K562 (cell line): ENCODE data around the gene ADD1. TPM values are rescaled to one million over a fixed set of nuclear protein-coding genes. Genes with fewer than 3 reads are reported as not detected.

ENCODE experiments used
- CREBBP ChIP-seq: IDR thresholded peaks from one replicate; pipeline ENCODE4 v1.6.1; 2012; ENCODE audit warnings: low read depth, mild to moderate bottlenecking, control low read depth, inconsistent platforms, low read length
- FOXA3 ChIP-seq, 2 experiments: fragments of 450-650 bp in 1 of 2; sonication (generic) in 1 of 2; formaldehyde crosslinking; IDR thresholded peaks in 1 of 2; conservative IDR thresholded peaks in 1 of 2; 2 replicates each; pipeline versions ENCODE4 v1.4.0 to v1.8.0; 2020 to 2022; ENCODE audit warnings: mild to moderate bottlenecking in 2 of 2, missing genetic modification reagents in 1 of 2
- GTF2E2 ChIP-seq: fragments of 200-800 bp; sonication (Bioruptor generic); IDR thresholded peaks from 2 replicates; pipeline ENCODE4 v1.6.1; 2016; ENCODE audit warnings: missing genetic modification characterization, missing compliant biosample characterization
- KLF6 ChIP-seq: fragments of 250-450 bp; sonication (Bioruptor Pico); IDR thresholded peaks from 2 replicates; pipeline ENCODE4 v1.4.0; 2020; ENCODE audit warnings: mild to moderate bottlenecking, moderate library complexity, borderline replicate concordance
- LARP7 ChIP-seq: fragments of 450-650 bp; IDR thresholded peaks from 2 replicates; pipeline ENCODE4 v1.6.1; 2016
- MYC ChIP-seq, 2 experiments: fragments of 250-450 bp in 1 of 2; sonication (Bioruptor Pico) in 1 of 2; IDR thresholded peaks; 2 replicates each; pipeline versions ENCODE4 v1.5.1 to v1.6.1; 2012 to 2021; ENCODE audit warnings: low read depth in 2 of 2, borderline replicate concordance in 1 of 2, improper control_type of control experiment in 1 of 2, low read length in 1 of 2, mild to moderate bottlenecking in 1 of 2, moderate library complexity in 1 of 2
- NFATC3 ChIP-seq: fragments of 450-650 bp; IDR thresholded peaks from 2 replicates; pipeline ENCODE4 v1.6.1; 2017; ENCODE audit warnings: mild to moderate bottlenecking
- NFRKB ChIP-seq: fragments of 450-650 bp; IDR thresholded peaks from 2 replicates; pipeline ENCODE4 v1.6.1; 2016; ENCODE audit warnings: low read depth
- NR2C1 ChIP-seq, 2 experiments: fragments of 450-650 bp; IDR thresholded peaks; 2 replicates each; pipeline ENCODE4 v1.6.1; 2017; ENCODE audit warnings: mild to moderate bottlenecking in 2 of 2, antibody characterized with exemption in 1 of 2, inconsistent platforms in 1 of 2, missing compliant biosample characterization in 1 of 2, missing genetic modification characterization in 1 of 2
- POLR3A ChIP-seq: IDR thresholded peaks from 2 replicates; pipeline ENCODE4 v1.6.1; 2011; ENCODE audit warnings: borderline replicate concordance, mild to moderate bottlenecking, moderate library complexity; ENCODE audit not compliant: insufficient read length, insufficient read depth; ENCODE audit errors: extremely low read depth
- TAF9B ChIP-seq: fragments of 450-650 bp; IDR thresholded peaks from 2 replicates; pipeline ENCODE4 v1.6.1; 2018; ENCODE audit warnings: mild to moderate bottlenecking; ENCODE audit not compliant: partially characterized antibody
- TBP ChIP-seq: optimal IDR thresholded peaks from 2 replicates; pipeline ENCODE3; 2011; ENCODE audit warnings: low read depth, low read length, improper control_type of control experiment
- ZFP36 ChIP-seq: fragments of 150-350 bp; IDR thresholded peaks from 2 replicates; pipeline ENCODE4 v1.6.1; 2018; ENCODE audit warnings: low read length, low read depth; ENCODE audit not compliant: partially characterized antibody
- ZNF184 ChIP-seq: sonication (generic); formaldehyde crosslinking; IDR thresholded peaks from 2 replicates; pipeline ENCODE4 v1.5.0; 2020; ENCODE audit warnings: missing genetic modification reagents
- ZNF263 ChIP-seq: sonication (generic); formaldehyde crosslinking; IDR thresholded peaks from 2 replicates; pipeline ENCODE4 v1.8.0; 2022; ENCODE audit warnings: mild to moderate bottlenecking, missing genetic modification reagents, borderline replicate concordance
- polyA plus RNA-seq, 8 experiments: library from polyadenylated mRNA; depleted of rRNA in 4 of 8; stranded (reverse) in 5 of 8; unstranded in 3 of 8; fragments of >200 nt; fragmentation: Nextera tagmentation in 2 of 8; fragmentation: Illumina TruSeq in 1 of 8; extraction: Ambion mirVana in 2 of 8; extraction: Trizol in 1 of 8; gene quantifications; 2 replicates each; pipeline versions ENCODE4 v1.2.1 to v1.2.3, GENCODE V29; 2011 to 2014; ENCODE audit warnings: inconsistent platforms in 1 of 8, missing spikeins in 1 of 8
- total RNA-seq, 7 experiments: library from RNA; depleted of rRNA in 6 of 7; stranded (reverse); fragments of >200 nt in 6 of 7; fragmentation: Illumina TruSeq in 2 of 7; extraction: Trizol in 2 of 7; gene quantifications; 2 replicates each; pipeline versions ENCODE4 v1.2.1 to v1.2.3, GENCODE V29; 2011 to 2021; ENCODE audit warnings: low replicate concordance in 1 of 7
- TF ChIP-seq, protein P1 (sequence below): sonication (generic); formaldehyde crosslinking; IDR thresholded peaks from 2 replicates; pipeline ENCODE4 v1.8.0; 2023; ENCODE audit warnings: missing genetic modification reagents, mild to moderate bottlenecking, borderline replicate concordance
- TF ChIP-seq, protein P2 (sequence below): sonication (generic); formaldehyde crosslinking; IDR thresholded peaks from 2 replicates; pipeline ENCODE4 v1.8.0; 2022; ENCODE audit warnings: mild to moderate bottlenecking, missing genetic modification reagents, borderline replicate concordance
- TF ChIP-seq, protein P3 (sequence below): sonication (generic); formaldehyde crosslinking; IDR thresholded peaks from 2 replicates; pipeline ENCODE4 v1.8.0; 2022; ENCODE audit warnings: missing genetic modification reagents, mild to moderate bottlenecking, borderline replicate concordance

Gene ADD1
- total and polyA plus RNA-seq, 9 of the 15 experiments (the other 6 are each of a cell fraction or from before 2014, with no cell fraction given): 17.5 to 153 (median 74.0) TPM

DNA sequence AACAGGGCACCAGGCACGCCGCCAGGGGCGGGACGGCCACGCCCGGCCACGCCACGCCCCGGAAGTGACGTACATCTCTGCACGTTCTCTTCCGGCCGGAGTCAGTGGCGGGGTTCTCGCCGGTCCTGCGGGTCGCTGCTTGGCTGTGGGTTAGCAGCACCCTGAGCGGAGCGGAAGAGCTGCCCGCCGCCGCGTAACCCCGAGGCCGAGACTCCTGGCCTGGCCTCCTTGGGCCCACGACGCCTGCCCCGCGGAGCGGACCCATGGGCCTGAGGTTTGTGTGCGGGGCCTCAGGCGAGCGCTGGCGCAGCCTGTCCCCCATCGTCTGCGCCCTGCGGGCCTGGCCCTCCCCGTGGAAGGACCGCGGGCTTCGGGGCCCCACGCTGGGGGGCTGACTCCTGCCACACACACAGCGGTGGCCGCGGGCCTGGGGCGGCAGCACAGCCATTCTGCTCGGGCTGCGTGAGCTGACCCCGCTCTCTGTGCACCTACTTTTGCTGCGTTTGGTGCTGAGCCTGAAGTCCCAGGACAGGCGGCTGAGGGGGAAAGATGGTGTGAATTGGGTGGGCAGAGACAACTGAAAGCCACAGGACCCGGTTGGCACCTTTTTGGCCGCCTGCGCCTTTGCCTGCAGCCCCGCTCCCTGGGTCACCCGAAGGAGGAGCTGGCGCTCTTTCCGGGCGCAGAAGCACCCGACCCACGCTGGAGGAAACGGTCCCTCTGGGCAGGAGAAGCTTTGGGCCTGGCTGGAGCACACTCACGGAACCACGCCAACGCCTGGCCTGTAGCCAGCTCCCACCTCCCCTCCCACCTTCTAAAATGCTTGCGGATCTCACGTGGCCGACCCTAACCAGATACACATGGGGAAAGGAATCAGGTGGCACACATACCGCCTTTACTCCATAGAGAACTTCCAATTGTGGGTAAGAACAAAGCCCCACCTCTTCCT, 91.4 kb downstream of the ADD1 start (continued):
- TF ChIP-seq, protein P1, sequence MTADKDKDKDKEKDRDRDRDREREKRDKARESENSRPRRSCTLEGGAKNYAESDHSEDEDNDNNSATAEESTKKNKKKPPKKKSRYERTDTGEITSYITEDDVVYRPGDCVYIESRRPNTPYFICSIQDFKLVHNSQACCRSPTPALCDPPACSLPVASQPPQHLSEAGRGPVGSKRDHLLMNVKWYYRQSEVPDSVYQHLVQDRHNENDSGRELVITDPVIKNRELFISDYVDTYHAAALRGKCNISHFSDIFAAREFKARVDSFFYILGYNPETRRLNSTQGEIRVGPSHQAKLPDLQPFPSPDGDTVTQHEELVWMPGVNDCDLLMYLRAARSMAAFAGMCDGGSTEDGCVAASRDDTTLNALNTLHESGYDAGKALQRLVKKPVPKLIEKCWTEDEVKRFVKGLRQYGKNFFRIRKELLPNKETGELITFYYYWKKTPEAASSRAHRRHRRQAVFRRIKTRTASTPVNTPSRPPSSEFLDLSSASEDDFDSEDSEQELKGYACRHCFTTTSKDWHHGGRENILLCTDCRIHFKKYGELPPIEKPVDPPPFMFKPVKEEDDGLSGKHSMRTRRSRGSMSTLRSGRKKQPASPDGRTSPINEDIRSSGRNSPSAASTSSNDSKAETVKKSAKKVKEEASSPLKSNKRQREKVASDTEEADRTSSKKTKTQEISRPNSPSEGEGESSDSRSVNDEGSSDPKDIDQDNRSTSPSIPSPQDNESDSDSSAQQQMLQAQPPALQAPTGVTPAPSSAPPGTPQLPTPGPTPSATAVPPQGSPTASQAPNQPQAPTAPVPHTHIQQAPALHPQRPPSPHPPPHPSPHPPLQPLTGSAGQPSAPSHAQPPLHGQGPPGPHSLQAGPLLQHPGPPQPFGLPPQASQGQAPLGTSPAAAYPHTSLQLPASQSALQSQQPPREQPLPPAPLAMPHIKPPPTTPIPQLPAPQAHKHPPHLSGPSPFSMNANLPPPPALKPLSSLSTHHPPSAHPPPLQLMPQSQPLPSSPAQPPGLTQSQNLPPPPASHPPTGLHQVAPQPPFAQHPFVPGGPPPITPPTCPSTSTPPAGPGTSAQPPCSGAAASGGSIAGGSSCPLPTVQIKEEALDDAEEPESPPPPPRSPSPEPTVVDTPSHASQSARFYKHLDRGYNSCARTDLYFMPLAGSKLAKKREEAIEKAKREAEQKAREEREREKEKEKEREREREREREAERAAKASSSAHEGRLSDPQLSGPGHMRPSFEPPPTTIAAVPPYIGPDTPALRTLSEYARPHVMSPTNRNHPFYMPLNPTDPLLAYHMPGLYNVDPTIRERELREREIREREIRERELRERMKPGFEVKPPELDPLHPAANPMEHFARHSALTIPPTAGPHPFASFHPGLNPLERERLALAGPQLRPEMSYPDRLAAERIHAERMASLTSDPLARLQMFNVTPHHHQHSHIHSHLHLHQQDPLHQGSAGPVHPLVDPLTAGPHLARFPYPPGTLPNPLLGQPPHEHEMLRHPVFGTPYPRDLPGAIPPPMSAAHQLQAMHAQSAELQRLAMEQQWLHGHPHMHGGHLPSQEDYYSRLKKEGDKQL (CRISPR knock-in tag): no peak
- TF ChIP-seq ZNF263 (CRISPR knock-in tag): no peak; the same call in 1 of the 2 replicates
- TF ChIP-seq POLR3A: no peak
- TF ChIP-seq LARP7: no peak
- peak; percentile 78; the same call in 1 of the 2 replicates for TF ChIP-seq KLF6
- TF ChIP-seq, protein P2, sequence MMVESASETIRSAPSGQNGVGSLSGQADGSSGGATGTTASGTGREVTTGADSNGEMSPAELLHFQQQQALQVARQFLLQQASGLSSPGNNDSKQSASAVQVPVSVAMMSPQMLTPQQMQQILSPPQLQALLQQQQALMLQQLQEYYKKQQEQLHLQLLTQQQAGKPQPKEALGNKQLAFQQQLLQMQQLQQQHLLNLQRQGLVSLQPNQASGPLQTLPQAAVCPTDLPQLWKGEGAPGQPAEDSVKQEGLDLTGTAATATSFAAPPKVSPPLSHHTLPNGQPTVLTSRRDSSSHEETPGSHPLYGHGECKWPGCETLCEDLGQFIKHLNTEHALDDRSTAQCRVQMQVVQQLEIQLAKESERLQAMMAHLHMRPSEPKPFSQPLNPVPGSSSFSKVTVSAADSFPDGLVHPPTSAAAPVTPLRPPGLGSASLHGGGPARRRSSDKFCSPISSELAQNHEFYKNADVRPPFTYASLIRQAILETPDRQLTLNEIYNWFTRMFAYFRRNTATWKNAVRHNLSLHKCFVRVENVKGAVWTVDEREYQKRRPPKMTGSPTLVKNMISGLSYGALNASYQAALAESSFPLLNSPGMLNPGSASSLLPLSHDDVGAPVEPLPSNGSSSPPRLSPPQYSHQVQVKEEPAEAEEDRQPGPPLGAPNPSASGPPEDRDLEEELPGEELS: no peak
- no peak for TF ChIP-seq NR2C1 (IDR thresholded peaks at IDR 0.05)
- no peak; the same call in 1 of the 2 replicates for TF ChIP-seq NR2C1 (tag; IDR thresholded peaks at IDR 0.05)
- TF ChIP-seq, protein P3, sequence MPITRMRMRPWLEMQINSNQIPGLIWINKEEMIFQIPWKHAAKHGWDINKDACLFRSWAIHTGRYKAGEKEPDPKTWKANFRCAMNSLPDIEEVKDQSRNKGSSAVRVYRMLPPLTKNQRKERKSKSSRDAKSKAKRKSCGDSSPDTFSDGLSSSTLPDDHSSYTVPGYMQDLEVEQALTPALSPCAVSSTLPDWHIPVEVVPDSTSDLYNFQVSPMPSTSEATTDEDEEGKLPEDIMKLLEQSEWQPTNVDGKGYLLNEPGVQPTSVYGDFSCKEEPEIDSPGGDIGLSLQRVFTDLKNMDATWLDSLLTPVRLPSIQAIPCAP (CRISPR knock-in tag): no peak
- TF ChIP-seq CREBBP: no peak
- TF ChIP-seq ZFP36: no peak
- no peak for TF ChIP-seq ZNF184
- no peak for TF ChIP-seq GTF2E2 (tag)
- no peak for TF ChIP-seq TAF9B
- TF ChIP-seq NFATC3: no peak
- TF ChIP-seq TBP: peak; percentile 71
- TF ChIP-seq MYC (IDR thresholded peaks at IDR 0.05; ENCODE audit: low read depth, low read length): peak; percentile 73
- no peak for TF ChIP-seq MYC (CRISPR knock-in tag; IDR thresholded peaks at IDR 0.05; ENCODE audit: borderline replicate concordance, low read depth)
- no peak for TF ChIP-seq FOXA3 (CRISPR knock-in tag; conservative IDR thresholded peaks at IDR 0.05 in 1 of 2, IDR thresholded peaks at IDR 0.05 in 1 of 2)
- no peak for TF ChIP-seq NFRKB
